ENCODE results near the gene ATP9A.
"Not testable (repeated sequence)": the region's sequence is repeated elsewhere in the genome, so short reads cannot be mapped to it uniquely, and the experiment has no call there.

Gene ATP9A

DNA sequence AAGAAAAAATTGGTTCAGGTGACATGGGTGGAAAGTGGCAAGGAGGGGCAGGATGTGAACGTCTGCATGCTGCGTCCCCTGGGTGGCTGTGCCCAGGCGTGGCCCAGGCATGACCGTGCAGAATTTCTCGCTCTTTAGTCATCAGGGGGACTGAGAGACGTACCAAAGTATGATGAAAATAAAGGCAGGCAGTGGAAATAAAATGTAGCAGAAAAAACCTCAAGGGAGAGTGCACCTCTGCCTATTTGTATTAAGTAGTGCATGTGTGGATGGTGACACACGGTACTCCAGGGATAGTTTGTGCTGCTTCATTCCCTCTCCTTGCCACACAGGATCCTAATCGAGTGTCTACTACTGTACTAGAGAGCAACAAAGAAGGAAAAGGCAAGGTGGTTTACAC, 81.1 kb downstream of the ATP9A start:
- no peak for DNase-seq

DNA sequence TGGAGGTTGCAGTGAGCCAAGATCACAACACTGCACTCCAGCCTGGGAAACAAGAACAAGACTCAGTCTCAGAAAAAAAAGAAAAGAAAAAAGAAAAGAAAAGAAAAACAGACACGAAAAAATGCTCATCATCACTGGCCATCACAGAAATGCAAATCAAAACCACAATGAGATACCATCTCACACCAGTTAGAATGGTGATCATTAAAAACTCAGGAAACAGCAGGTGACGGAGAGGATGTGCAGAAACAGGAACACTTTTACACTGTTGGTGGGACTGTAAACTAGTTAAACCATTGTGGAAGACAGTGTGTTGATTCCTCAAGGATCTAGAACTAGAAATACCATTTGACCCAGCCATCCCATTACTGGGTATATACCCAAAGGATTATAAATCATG, 82.7 kb downstream of the ATP9A start:
- not testable (repeated sequence) for DNase-seq

DNA sequence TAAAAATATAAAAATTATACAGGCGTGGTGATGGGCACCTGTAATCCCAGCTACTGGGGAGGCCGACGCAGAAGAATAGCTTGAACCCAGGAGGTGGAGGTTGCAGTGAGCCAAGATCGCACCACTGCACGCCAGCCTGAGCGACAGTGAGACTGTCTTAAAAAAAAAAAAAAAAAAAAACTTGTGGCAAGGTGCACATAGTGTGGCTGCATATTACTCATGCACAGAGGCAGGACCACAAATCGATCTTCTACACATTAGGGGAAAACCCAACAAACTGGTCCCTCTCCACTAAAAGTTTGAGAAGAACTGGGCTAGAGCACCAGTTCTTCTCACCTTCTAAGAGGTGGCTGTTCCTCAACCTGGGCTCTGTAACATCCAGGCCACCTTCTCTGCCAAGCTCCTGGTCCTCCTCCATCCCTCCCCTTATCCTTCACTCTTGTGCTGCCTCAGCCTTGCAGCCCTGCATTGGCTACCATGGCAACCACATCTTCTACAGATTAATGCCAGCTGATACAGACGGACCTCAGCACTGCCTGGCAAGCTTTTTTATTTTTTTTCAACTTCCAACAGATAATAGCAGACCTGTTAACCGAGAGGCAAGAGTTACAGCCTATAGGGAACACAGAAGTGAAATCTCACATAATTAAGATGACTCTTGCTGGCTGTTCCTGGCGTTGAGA, 88.0 kb downstream of the ATP9A start:
- no peak for DNase-seq

DNA sequence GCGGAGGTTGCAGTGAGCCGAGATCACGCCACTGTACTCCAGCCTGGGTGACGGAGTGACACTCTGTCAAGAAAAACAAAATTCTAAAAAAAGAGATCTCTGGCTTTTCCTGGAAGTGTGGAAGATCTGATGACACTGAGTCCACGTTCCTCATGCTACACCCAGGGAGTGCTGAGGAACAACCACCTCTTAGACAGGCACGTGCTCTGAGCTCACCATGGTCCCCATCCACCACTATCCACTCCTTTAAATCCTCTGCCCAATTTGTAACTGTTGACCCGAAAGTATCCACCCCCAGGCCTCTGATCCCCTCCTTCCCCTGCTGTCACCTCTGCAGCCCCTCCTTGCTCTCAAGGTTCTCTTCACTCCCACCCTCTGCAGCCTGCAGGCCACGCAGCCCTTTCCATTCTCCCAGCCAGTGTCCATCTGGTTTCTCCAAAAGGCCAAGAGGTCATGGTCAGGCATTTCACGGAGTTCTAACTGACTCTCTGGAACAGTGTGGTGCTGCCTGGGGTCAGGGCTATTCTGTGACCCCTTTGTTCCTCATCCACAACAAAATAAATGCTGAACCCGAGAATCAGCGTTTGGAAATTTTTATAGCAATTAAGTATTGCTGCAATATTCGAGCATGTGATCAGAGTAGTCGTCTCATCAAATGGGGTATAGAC, 88.8 kb downstream of the ATP9A start:
- DNase-seq: no peak

DNA sequence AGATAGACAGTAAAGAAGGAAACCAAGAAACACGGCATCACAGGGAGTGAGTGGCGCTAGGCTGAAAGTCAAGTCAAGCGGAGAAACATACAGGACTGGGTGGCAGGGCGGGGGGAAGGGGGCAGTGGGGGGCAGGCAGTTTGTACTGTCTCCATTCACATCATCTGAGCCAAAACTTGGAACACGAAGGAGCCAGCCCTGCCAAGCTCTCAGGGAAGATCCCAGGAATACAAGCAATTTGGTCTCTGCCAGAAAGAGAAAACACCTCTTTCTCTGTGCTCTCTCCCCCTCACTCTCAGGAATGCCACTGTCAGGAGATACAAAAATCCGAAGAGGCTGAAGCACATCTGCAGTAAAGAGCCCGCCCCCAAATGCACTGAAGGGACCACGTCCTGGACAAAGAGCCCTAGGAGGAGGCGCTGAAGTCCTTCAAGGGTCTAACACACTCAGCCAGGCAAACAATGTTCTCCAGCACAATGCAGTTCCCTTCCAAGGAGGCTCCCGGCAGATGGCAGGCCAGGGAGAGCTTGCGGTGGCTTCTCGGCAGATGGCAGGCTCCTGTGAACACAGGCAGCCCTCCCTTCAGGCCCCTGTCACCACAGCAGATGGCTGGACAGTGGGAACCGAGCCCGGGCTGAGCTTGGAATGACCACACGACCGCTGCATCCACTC, 90.0 kb downstream of the ATP9A start:
- no peak for DNase-seq

DNA sequence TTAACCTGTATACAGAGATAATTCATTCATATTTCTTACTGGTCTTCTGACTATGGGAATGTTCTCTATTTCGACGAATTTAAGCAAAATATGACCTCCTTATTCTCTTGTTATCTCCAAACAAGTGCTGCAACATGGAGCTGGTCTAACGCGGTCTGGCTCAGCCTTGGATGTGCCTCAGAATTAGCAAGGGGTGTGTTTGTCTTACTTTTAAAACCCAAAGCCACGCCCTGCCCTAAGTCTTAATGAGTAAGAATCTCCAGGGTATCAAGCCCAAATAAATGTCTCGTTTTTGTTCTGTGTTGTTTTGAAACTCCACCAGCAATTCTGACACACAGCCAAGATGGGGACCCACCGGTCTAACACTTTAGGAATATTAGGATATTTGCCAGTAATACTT, 99.2 kb downstream of the ATP9A start:
- DNase-seq: no peak

DNA sequence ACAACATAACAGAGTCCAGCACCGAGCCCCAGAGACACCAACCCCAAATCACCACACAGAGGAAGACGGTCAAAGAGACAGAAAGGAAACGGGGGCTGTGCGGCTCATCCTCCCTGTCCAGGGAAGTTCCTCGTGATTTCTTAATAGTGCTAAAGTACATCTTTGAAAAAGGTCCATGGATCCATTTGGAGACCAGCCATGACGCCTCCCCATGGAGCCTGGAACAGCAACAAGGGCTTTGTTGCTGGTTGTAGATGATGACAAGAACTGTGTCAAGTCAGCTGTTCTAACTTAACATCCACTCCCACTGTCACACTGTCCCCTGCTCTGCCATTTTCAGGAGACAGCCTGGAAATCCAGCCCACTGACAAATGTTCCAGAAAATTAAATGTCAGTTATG, 99.7 kb downstream of the ATP9A start:
- DNase-seq: no peak

DNA sequence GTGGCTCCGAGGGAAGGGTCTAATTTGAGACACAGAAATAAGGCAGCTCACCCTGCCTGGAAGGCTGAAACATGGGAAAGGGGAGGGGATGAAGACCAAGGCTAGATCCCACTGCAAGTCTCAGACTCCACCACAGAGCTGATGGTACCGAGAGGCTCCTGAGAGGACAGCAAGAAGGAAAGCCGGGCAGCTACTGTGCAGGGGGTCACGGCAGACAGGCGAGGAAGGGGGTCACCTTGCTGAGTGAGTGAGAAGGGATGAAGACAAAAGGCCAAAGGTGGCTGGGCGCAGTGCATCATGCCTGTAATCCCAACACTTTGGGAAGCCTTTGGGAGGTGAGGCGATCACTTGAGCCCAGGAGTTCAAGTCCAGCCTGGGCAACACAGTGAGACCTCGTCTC, 100.7 kb downstream of the ATP9A start:
- DNase-seq: no peak

DNA sequence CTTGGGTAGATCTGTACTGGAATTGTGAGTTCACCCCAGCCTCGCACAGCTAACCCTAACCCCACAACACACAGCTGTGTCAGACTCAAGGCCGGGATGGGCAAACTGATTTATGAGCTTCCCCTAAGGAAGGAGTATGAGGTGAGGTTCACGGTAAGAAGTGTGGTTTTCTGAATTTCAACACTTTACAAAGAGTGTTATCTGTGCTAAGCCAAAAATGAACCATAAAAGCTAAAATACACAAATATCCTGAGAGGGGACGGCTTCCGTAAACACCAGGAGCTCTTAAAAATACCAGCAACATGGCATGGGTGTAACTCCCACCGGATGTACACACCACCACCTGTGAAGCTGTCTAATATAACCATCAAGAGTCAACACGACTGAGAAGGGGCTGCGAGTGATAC, 101.2 kb downstream of the ATP9A start:
- DNase-seq: no peak

DNA sequence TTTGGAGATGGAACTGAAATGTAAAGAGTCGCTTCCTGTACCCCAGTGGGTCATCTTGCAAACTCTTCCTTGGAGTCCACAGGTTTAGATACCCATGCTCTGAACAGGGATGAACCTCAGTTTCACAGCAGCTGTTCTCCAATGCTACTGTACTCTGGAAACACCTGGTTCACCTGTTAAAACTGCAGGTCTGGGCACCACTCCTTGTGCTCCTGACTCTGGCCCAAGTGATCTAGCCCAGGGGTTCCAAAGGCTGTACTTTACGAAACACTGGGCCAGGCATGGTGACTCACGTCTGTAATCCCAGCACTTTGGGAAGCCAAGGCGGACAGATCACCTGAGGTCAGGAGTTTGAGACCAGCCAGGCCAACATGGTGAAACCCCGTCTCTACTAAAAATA, 102.1 kb downstream of the ATP9A start:
- DNase-seq: no peak

DNA sequence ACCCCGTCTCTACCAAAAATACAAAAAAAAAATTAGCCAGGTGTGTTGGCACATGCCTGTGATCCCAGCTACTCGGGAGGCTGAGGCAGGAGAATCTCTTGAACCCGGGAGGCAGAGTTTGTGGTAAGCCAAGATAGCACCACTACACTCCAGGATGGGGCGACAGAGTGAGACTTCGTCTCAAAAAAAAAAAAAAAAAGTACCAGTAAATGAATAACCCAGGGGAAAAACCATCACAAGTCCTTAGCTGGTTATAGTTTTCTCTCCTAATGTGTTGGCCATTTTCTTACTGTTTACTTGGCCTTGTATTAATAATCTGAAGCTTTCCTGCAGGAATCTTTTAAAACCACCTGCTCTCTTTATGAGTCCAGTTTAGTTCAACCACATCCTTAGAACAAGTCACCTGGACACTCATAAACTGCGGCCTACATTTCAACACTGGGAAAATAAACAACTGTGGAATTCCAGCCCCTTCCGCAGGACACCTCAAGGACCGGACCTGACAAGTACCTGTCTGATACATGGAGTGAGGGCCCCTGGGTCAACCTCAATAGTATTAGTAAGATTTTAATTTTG, 102.6 kb downstream of the ATP9A start:
- no peak for DNase-seq

DNA sequence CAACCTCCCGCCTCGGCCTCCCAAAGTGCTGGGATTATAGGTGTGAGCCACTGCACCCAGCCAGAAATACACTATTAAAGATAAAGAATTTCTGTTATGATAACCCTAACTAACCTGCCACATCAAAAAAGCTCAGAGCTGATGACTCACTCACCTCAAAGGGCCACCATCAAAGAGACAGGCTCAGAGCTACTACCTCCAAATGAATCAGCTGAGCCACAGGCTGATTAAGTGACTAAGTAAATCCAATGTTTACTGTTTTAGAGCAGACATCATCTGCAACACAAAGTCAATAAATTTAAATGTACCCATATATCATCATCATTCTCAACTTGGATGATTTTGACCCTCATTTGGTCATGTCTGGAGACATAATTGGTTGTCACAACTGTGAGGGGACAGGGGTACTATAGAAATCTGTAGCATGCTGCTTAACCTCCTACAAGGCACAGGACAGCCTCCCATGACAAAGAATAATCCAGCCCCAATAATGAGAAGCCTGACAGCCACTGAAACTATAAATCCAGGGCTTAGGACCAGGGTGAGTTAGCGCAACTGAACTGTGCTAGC, 106.5 kb downstream of the ATP9A start:
- DNase-seq: no peak

DNA sequence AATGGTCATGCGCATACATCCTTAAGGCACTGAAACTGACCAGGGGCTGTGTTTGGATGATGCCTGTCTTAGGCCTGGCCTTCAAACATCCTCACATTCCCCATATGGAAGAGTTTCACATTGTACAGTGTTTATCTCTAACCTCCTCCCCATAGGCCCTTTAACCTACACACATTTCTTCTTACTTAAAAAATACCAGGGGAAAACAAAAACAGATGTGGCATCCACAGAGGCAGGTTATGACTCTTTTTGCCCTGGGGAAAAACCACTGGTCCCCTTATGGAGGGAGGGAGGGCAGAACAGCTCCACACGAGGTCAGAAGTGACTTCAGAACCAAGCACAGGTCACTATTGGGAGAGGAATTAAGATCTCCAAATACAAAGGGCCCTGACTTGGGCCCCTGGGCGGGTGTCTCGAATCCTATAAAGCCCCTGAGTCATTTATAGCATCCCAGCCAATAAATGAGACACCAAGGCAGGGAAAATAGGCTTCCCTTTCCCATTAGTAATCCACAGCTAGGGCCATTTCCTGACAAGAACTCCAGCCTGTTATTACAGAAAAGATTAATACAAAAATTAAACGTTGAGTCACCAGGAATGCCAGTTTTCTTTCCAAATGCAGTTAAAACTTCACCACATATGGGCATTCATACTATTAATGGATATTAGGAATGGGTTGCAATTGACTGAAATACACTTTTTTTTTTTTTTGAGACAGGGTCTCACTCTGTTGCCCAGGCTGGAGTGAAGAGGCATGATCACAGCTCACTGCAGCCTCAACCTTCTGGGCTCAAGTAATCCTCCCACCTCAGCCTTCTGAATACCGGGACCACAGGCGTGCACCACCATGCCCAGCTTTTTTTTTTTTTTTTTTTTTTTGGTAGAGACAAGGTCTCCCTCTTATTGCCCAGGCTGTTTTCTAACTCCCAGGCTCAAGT, 107.2 kb downstream of the ATP9A start:
- DNase-seq: no peak

DNA sequence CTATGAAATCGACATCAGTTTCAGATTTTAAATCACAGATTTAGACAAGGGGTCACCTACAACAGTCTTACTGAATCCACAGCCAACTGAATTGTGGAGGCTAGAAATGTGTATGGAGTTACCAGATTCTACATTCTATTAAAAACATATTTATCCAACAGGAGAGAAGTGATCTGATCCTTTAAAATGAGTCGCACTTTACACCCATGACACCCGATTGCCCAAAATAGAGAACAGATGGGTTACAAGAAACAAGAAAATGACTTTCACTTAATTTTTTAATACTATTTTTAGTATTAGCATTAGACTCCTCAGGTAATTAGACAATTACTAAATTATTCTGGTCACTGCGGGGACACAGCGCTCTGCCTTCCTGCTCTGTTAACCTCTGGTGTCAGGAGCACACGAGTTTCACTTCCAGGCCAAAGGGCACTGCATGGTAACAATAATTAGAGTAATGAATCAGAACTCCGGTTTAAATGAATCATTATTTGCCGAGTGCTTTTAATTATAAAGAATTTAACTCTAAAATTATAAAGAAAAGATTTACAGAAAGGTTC, 108.6 kb downstream of the ATP9A start:
- no peak for DNase-seq

DNA sequence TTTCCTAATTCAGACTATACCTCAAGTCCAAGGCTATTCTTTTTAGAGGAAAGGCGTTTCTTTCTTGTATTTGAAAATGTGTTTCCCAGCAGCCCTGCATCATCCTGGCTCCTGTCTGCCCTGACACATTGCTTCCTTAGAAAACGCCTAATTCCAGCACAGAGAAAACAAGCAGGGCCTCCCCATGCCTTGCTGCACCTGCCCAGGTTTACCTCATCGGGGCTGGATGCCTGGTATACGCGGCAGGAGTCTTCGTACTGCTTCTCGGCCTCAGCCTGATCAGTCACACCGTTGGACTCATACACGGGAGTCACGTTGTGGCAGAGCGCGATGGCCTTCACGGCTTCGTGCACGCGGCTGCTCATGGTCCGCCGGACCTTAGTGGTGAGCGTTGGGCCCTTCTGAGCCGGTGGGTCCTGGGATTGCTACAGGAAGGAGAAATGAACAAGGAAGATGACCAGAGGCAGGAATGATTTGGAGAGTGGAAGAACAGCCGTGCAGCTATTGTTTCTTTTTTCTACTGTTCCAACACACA, 111.4 kb downstream of the ATP9A start:
- DNase-seq: no peak

DNA sequence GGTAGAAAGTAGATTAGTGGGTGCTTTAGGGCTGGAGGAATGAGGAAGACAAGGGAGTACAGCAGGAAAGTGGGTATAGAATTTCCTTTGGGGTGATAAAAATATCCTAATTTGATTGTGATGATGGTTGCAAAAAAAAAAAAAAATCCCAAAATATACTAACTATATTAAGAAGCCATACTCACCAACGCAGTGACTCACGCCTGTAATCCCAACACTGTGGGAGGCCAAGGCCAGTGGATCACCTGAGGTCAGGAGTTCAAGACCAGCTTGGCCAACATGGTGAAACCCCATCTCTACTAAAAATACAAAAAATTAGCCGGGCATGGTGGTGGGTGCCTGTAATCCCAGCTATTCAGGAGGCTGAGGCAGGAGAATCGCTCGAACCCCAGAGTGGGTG, 112.1 kb downstream of the ATP9A start:
- DNase-seq: not testable (repeated sequence)

DNA sequence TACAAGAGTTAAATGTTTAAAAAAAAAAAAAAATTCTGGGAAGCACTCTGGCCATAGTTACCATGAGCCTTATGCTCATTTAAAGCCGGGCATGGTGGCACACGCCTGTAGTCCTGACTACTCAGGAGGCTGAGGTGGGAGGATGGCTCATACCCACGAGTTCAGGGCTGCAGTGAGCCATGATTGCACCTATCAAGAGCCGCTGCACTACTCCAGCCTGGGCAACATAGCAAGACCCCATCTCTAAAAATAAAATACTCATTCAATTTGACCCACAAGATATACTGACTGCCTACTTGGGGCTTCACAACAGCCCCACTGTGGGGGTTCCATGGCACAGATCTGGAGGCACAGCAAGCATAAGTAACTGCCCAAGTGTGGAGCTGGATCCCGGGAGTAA, 113.7 kb downstream of the ATP9A start:
- DNase-seq: no peak

DNA sequence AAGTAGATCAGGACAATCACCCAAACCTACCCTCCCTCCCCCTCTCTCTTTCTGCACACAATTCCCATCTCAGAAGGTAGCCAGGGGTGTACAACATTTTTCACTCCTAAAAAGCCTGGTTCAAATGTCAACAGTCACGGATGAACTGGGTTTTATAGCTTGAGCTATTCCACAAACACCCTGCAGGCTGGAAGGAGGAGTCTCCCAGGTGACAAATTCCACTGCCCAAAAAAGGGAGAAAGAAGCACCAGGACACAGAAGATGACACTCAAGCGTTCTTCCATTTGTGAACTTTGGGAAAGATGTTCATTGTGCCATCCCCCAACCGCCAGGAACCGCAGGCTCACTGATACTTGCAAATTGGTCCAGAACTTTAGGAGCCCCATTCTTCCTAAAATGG, 114.1 kb downstream of the ATP9A start:
- no peak for DNase-seq

DNA sequence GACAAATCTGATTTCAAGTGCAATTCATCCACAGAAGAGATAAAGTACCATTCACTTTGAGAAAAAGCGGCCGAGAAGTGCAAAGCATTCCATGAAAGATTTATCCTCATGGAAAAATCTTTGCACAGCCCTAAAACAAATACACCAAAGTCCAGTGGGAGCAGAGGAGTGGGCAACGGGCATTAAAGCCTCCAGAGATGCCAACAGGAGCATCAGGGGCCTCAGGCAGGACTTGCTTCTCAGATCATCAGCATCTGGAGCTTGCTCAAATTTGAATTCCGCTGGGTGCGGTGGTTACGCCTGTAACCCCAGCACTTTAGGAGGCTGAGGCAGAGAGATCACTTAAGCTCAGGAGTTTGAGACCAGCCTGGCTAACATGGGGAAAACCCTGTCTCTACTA, 115.0 kb downstream of the ATP9A start:
- DNase-seq: no peak

DNA sequence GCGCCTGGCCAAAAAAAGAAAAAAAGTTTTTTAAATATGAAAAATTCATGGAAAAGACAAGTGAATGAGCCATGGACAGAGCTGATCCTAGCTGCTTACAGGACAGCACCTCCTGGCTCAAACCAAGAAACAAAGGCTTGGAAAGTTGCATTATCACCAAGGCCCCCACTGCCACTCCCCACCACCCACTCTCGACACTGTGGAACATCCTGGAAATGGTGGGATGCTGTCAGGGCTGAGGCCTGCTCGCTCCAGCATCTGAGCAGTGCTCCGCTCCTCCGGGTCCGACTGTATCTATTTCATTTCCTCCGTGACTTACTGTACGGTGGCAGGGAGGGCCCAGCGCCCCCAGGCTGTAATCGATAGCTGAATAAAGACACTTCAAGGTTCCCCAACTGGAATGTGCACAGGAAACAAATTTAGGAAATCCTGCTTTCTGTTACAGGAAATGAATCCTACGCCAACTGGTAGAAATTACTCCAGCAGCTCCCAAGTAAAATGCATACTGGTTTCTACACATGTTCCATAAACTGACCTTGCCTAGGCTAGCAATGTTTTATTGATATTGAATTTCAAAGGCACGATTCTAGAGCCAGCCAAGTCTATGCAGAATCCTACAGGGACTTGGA, 116.2 kb downstream of the ATP9A start:
- no peak for DNase-seq

DNA sequence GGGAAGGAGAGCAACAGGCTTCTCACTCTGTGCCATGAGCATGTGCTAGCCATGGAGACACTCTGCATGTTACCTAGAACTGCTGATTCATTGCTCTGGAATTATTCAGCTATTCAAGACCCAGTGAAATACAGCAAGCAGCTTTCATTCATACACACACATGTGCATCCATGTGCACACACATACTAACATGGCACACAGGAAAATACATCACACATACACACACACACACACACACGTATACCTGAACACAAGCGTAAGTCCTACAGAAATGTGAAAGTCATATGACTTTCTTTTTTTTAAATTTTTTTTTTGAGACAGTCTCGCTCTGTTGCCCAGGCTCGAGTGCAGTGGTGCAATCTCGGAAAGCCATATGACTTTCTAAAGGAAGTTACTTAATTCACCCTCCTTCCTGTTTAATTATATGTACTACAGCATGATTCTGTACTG, 117.5 kb downstream of the ATP9A start:
- no peak for DNase-seq
